ENCODE results near the gene MACROD2.

GRCh38 chr20:14600527-14600926 is 605.2 kb downstream of the MACROD2 start:
- no peak for TF ChIP-seq POLR2A (IDR thresholded peaks at IDR 0.05)
- TF ChIP-seq CTCF (IDR thresholded peaks at IDR 0.05), result no peak
- TF ChIP-seq POLR2AphosphoS5 (IDR thresholded peaks at IDR 0.05), result no peak
